Keratinocyte (primary cell): ENCODE results near the gene STAC.

Source experiments
- EZH2 ChIP-seq: IDR thresholded peaks from one replicate; pipeline ENCODE4 v1.6.1; 2012; ENCODE audit warnings: inconsistent platforms, mild to moderate bottlenecking, low read length, moderate library complexity
- TF ChIP-seq, protein P1 (sequence below), 3 experiments: IDR thresholded peaks in 1 of 3; conservative IDR thresholded peaks in 1 of 3; optimal IDR thresholded peaks in 1 of 3; 2 replicates in 2 of 3; 3 replicates in 1 of 3; pipeline versions ENCODE3 to v1.5.1; 2011; ENCODE audit warnings: low read length in 3 of 3, mild to moderate bottlenecking in 3 of 3, moderate library complexity in 2 of 3, control low read depth in 1 of 3, inconsistent platforms in 1 of 3; ENCODE audit not compliant: insufficient read depth in 2 of 3; ENCODE audit errors: extremely low read depth in 1 of 3

DNA sequence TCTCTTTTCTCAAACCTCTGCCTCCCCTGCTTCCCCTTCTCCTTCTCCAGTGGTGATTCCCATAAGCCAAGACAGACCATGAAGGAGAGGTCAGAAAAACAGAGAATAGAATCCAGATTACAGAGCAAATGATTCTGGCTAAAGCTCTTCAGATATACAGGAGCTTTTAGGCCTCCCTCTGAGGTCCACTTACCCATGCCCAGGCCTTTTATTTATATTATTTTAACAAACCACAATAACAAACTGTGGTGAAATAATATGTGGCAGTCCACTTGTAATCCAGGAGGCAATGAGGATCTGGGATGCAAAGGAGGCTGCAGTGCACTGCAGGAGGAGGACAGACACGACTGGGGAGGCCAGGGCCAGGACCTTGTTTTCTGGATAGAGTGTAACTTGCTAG lies 104.1 kb downstream of the STAC start:
- no peak for TF ChIP-seq EZH2
- TF ChIP-seq, protein P1, sequence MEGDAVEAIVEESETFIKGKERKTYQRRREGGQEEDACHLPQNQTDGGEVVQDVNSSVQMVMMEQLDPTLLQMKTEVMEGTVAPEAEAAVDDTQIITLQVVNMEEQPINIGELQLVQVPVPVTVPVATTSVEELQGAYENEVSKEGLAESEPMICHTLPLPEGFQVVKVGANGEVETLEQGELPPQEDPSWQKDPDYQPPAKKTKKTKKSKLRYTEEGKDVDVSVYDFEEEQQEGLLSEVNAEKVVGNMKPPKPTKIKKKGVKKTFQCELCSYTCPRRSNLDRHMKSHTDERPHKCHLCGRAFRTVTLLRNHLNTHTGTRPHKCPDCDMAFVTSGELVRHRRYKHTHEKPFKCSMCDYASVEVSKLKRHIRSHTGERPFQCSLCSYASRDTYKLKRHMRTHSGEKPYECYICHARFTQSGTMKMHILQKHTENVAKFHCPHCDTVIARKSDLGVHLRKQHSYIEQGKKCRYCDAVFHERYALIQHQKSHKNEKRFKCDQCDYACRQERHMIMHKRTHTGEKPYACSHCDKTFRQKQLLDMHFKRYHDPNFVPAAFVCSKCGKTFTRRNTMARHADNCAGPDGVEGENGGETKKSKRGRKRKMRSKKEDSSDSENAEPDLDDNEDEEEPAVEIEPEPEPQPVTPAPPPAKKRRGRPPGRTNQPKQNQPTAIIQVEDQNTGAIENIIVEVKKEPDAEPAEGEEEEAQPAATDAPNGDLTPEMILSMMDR (optimal IDR thresholded peaks at IDR 0.05 in 1 of 3, IDR thresholded peaks at IDR 0.05 in 1 of 3, conservative IDR thresholded peaks at IDR 0.05 in 1 of 3; ENCODE audit: extremely low read depth in 1 of 3, insufficient read depth in 2 of 3, low read length in 3 of 3) = no peak
